MV-4-11 (cell line): Measurements from ENCODE around the gene ELP5.
"Not testable (repeated sequence)": the region's sequence is repeated elsewhere in the genome, so short reads cannot be mapped to it uniquely, and the experiment has no call there.

Experiments used
- DNase-seq: peaks from one replicate; lab custom pipeline; 2025; lab: John Stamatoyannopoulos, UW

Gene ELP5

GRCh38 chr17:7236808-7237207 is 15.2 kb upstream of the ELP5 start:
- DNase-seq = no peak

- DNase-seq = no peak
Measured at GRCh38 chr17:7237266-7237760, 14.7 kb upstream of the ELP5 start.

GRCh38 chr17:7237761-7238419 is 14.1 kb upstream of the ELP5 start:
- peak; percentile 49 for DNase-seq

- DNase-seq = no peak
Measured at GRCh38 chr17:7238420-7239090, 13.5 kb upstream of the ELP5 start.

DNA sequence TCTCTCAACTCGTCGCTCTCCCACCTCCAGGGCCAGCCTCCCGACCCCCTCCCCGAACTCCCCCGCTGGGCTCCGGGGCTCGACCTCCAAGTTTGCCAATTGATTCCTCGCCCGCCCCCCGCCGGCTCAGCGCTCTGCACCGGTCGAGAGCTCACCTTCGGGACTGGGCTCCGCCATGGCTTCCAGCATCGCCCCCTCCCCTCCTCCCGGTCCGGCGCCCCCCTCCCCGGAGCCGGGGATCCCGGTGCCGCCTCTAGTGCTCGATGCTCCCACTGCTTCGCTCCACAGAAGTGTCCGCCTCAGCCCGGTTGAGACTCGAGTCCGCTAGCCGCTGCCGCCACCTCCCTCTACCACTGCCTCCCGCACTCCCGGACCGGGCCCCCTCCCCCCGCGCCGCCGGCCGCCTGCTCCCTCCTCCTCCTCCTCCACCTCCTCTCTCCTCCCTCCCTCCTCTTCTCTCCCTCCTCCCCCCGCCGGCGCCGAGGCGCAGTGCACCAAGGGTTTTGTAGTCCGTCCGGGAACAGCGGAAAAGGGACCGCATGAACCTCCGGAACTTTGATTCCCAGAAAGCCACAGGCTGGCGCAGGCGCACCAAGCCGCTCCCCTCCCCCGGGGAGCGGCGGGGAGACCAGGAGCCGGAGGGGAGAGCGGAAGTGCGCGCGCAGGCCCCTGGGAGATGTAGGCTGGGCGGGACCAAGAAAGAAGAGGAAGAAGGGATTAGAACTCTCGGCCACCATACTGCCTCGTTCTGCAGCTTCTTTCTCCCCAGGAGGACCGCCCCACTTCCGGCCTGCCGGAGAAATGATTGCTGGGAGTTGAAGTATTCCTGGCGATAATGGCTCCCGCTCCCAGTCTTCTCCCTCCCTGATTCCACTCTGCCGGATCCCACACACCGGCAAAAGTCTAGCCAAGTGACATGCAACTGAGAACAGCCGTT is 12.7 kb upstream of the ELP5 start, which contains the start of gene PHF23:
TSS of gene PHF23 (minus strand) at position 367 of the 937 bp plus-strand sequence. CDS start at position 189, 178 bp downstream.
- DNase-seq = peak; percentile 99

- DNase-seq = peak; percentile 96
Measured at GRCh38 chr17:7240375-7240774, 11.6 kb upstream of the ELP5 start.

DNA sequence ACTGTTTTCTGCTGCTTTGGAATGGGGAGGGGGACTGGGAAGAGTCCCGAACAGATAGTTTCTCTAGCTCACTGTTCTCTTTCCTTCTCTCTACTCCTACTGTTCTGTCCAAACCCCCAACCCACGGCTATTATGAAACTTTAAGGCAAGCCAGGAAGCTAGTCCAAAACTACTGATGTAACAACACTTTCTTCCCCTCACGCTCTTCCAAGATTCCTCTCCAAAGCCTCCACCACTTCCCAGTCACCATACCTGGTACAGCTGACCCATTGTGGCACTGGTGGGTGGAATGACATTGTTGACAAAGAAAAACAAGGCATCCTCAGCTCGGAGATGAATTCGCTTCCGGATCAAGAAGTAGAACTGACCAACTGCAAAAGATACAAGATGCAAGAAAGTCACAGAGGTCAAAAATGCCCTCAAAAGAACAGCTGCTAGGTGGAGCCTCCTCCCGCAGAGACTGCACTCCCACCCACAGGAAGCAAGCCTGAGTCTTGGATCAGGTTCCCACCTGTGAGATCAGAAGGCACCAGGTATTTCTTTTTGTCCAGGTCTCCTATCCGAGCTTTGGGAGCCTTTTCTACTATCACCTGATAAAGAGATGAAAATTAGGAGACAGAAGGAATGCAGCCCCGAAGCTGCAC is 10.8 kb upstream of the ELP5 start:
- DNase-seq = no peak

- peak; percentile 82 for DNase-seq
Measured at GRCh38 chr17:7241783-7242716, 10.0 kb upstream of the ELP5 start, which contains the start of gene GABARAP. TSS of gene GABARAP (minus strand) at chr17:7242449. CDS start at chr17:7242330, 119 bp downstream.

GRCh38 chr17:7242717-7243452 is 9.1 kb upstream of the ELP5 start:
- DNase-seq = peak; percentile 89

DNA sequence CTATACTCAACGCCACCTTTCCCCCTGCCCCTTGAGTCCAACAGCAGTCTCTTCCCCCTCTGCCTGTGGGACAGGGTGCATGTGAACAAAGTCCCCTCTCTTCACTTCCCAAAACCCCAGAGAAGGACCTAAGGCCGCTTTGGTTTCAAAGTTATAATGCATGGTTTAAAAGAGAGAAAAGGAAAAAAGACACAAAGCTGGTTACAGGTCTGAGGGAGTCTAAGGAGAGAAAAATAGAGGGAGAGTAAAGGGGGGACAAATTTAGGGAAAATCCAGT is 8.6 kb upstream of the ELP5 start:
- DNase-seq = no peak

DNA sequence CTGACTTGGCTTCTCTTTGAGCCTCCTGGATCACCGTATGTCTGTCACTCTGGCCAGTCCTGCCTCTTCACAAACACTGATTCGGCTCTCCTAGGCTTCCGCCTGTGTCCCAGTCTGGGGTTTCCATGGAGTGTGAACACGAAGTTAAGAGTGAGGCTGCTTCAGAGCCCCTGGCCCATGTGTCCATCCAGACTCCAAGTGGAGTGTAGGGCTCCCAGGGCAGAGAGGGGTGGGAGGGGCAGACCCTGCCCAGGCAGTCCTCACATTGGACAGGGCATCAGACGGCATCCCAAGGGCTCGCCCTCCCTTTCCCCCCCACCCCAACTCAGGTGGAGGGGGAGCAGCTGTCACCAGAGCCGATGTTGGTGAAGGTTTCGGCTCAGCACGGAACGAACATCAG is 8.2 kb upstream of the ELP5 start:
- DNase-seq = not testable (repeated sequence)

DNA sequence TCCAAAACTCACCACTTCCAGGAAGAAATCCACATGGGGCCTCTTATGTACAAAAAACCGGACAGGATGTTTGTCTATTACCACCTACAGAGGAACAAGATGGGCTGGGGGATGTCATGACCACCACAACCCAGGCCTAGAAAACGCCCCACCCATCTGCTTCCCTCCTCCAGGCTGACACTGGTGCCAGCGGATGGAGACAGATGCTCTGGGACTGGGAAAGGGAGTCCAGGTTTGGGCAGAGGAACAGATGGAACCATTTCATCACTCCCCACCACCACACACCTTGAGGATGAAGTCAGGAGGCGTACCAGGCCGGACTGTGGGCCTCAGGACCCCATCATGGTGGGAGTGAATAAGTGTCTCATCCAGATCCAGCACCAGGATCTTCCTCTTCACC is 5.2 kb upstream of the ELP5 start:
- no peak for DNase-seq

GRCh38 chr17:7248796-7249195 is 3.2 kb upstream of the ELP5 start:
- no peak for DNase-seq

GRCh38 chr17:7249214-7249613 is 2.8 kb upstream of the ELP5 start:
- DNase-seq = no peak

DNA sequence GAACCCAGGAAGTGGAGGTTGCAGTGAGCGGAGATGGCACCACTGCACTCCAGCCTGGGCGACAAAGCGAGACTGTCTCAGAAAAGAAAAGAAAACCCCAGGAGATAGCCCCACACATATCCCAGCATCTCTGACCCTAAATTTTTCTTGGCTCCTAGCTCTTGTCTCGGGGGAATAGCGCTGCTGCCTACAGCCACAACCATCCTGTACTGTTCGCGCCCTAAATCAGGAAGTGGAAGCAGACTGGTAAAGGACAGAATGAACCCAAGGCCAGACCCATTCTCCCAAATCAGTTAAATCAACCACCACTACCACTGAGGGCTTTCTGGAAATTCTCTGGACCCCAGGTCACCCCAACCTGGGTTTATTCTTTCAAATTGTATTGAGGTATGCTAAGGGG is 2.2 kb upstream of the ELP5 start:
- DNase-seq = peak; percentile 59

DNA sequence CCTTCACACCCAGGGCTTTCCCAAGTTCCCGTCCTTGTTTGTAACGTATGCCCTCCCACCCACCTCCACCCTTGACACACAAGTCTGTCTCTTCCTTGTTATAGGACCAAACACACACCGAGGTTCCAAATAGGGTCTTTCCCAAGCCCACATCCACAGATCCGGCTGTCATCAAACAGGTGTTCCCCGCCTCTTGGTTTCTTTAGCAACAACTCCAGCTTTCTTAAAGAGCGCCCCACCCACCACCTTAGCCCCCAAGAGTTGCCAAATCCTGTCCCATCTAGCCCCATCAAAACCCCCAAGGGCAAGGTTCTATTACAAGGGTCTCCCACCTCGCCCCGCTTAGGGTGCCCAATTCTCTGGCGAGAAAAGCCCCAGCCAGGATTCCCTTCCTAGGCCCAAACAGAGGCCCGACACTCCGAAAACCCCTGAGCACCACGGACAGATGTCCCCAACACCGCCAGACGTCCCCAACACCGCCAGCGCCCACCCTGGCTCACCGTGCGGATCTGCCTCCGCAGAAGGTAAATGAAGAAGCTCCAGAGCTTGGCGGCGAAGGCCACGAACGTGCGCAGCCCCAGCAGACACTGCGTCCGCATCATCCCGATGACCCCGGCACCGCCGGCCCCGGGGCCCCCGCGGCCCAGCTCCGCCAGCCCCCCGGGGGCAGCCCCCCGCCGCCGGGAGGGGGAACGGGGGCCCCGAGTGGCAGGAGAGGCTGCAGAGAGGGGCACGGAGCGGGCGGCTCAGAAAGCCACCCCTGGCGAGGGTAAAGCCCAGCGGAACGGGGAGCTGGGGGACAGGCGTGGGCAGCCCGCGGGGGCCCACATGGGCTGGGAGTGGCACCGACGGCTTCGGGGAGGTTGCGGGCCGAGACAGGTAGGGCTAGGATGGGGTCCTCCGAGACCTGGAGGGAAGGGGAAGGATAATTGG is 1.1 kb upstream of the ELP5 start:
- DNase-seq = no peak

GRCh38 chr17:7251661-7252175 is 297 bp upstream of the ELP5 start, which contains the start of gene CTDNEP1:
TSS of gene CTDNEP1 (minus strand) at chr17:7251734. CDS start at chr17:7251296, 438 bp downstream.
- DNase-seq = peak; percentile 99

GRCh38 chr17:7253082-7253481 is 1.1 kb downstream of the ELP5 start:
- no peak for DNase-seq

DNA sequence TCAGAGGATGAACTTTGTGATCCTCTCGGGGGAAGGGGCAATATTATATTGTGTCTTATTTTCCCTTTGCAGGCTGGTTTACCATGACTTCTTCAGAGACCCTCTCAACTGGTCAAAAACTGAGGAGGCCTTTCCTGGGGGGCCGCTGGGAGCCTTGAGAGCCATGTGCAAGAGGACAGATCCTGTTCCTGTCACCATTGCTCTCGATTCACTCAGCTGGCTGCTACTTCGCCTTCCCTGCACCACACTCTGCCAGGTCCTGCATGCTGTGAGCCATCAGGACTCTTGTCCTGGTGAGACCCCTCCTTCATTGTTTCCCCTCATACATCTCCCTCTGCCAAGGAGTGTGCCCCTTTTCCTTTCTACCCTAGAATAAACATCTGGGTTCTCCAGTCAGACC is 2.5 kb downstream of the ELP5 start:
- no peak for DNase-seq
